Brain microvascular endothelial cell (primary cell): ENCODE data around the gene MMUT.

ENCODE experiments used
- DNase-seq: peaks from one replicate; pipeline ENCODE4 v3.0.0-alpha.2; 2020
- H3K27ac ChIP-seq: fragments of 250-450 bp; sonication (Bioruptor Pico); 2 replicates; pipeline ENCODE4 v1.5.1; 2020; ENCODE audit warnings: mild to moderate bottlenecking, moderate library complexity
- H3K27me3 ChIP-seq: fragments of 250-450 bp; sonication (Bioruptor Pico); replicated peaks from 2 replicates; pipeline ENCODE4 v1.5.1; 2020; ENCODE audit warnings: mild to moderate bottlenecking
- H3K36me3 ChIP-seq: fragments of 250-450 bp; sonication (Bioruptor Pico); replicated peaks from 2 replicates; pipeline ENCODE4 v1.5.1; 2020; ENCODE audit warnings: mild to moderate bottlenecking
- H3K4me3 ChIP-seq: 2 replicates; pipeline ENCODE4 v1.5.1; 2011; ENCODE audit warnings: low read depth, mild to moderate bottlenecking, control low read depth, low read length, moderate library complexity
- in situ Hi-C: cut with HindIII; loops from 2 replicates; pipeline ENCODE4 v1.10.0; 2017; ENCODE audit warnings: low sequenced_read_pairs, low pct_ligation_motif_present
- TF ChIP-seq, protein P1 (sequence below): IDR thresholded peaks from 2 replicates; pipeline ENCODE4 v1.5.1; 2011; ENCODE audit warnings: low read depth, mild to moderate bottlenecking, moderate library complexity, low read length, control low read depth, inconsistent platforms; ENCODE audit errors: missing control alignments

MMUT gene

DNA sequence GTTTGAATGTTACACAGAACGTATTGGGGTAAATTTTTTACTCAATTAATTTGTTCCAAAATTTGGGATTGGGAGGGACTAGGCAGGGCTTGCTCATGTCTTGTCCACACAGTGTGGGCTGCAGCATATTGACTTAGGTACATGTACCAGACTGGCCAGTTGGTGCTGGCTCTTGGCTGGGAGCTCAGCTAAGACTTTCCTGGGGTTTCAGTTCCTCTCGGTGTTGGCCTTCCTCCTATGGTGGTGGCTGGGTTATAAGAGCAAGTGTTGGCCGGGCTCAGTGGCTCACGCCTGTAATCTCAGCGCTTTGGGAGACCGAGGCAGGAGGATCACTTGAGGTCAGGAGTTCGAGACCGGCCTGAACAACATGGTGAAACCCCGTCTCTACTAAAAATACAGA lies 5.0 kb upstream of the MMUT start:
- H3K4me3 ChIP-seq: no peak overlapping the region
- TF ChIP-seq, protein P1, sequence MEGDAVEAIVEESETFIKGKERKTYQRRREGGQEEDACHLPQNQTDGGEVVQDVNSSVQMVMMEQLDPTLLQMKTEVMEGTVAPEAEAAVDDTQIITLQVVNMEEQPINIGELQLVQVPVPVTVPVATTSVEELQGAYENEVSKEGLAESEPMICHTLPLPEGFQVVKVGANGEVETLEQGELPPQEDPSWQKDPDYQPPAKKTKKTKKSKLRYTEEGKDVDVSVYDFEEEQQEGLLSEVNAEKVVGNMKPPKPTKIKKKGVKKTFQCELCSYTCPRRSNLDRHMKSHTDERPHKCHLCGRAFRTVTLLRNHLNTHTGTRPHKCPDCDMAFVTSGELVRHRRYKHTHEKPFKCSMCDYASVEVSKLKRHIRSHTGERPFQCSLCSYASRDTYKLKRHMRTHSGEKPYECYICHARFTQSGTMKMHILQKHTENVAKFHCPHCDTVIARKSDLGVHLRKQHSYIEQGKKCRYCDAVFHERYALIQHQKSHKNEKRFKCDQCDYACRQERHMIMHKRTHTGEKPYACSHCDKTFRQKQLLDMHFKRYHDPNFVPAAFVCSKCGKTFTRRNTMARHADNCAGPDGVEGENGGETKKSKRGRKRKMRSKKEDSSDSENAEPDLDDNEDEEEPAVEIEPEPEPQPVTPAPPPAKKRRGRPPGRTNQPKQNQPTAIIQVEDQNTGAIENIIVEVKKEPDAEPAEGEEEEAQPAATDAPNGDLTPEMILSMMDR: no peak
- H3K36me3 ChIP-seq: no peaks in the 10 kb centered on the region
- no peak overlapping the region for H3K27ac ChIP-seq
- DNase-seq: no peak
- in situ Hi-C loops: no loop called here
- H3K27me3 ChIP-seq: no peaks in the 10 kb centered on the region

DNA sequence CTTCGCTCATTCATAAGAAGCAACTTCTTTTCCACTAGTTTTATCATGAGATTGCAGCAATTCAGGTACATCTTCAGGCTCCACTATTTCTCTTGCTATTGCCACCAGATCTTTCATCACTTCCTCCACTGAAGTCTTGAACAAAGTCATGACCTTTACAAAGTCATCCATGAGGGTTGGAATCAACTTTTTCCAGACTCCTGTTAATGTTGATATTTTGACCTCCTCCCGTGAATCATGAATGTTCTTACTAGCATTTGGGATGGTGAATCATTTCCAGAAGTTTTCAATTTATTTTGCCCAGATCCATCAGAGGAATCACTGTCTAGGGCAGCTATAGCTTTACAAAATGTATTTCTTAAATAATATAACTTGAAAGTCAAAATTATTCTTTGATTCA lies 1.6 kb upstream of the MMUT start:
- TF ChIP-seq, protein P1: no peak
- DNase-seq: no peak
- Histone ChIP-seq H3K27ac (no peak overlapping the region), H3K4me3 (no peak overlapping the region), H3K27me3 (no peaks in the 10 kb centered on the region), H3K36me3 (no peaks in the 10 kb centered on the region)
- in situ Hi-C loops: no loop called here

DNA sequence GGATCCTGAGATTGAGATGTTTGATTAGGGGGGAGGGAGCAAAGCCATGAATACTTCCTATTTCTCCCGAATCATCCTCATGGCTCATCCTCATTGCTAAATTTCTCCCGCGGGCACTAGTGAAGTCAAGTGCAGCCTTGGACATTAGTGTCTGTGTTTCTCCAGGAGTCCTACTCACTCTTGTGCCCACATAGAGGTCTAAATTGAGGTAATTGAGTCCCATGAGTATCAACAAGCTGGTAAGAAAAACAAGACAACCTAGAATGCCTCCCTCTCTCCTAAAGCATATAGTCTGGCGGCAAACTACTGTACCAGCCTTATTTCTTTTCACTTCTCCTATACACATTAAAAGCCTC lies 537 bp upstream of the MMUT start:
- in situ Hi-C loops: no loop called here
- TF ChIP-seq, protein P1: no peak

DNA sequence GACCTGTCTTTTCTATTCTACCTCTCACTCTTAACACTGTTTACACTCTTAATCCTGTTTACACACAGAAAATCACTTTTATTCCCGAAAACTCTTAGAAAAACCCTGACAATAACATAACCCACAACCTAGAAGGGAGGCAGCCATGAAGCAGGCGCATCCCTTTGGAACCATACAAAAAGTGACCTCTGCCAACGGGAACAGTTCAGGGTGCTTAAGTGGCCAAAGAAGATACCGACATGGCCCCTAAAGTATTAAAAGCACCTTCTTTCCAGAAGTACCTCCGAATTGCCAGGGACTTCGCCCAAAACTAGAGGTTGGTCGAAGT lies 490 bp downstream of the MMUT start:
- no peak for DNase-seq
- in situ Hi-C loops: no loop called here
- Histone ChIP-seq H3K36me3 (no peaks in the 10 kb centered on the region), H3K27me3 (no peaks in the 10 kb centered on the region), H3K4me3 (peak overlapping the region; percentile 90), H3K27ac (peak overlapping the region; percentile 64)
- TF ChIP-seq, protein P1: no peak

More for the DNA sequence above, 537 bp upstream of the MMUT start:
- Histone ChIP-seq H3K36me3 (no peaks in the 10 kb centered on the region), H3K27me3 (no peaks in the 10 kb centered on the region), H3K4me3 (peak overlapping the region; percentile 90), H3K27ac (peak overlapping the region; percentile 18)
- no peak for DNase-seq

DNA sequence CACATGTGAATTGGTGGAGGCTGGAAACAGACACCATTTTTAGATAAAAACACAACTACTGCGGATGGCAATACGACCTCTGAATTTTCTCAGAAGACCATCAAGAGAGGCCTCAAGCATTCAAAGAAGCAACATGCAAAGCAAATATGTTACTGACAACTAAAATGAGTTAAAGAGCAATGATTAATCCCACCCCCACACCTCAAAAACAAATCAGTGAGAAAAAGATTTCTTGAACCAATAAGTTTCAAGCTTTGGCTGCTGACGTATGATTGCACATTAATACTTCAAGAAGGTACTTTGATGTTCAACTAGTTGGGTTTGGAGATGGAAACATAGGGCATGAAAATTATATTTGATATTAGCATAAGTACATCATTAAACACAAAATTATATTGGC lies 982 bp downstream of the MMUT start:
- H3K4me3 ChIP-seq: peak overlapping the region; percentile 90

DNA sequence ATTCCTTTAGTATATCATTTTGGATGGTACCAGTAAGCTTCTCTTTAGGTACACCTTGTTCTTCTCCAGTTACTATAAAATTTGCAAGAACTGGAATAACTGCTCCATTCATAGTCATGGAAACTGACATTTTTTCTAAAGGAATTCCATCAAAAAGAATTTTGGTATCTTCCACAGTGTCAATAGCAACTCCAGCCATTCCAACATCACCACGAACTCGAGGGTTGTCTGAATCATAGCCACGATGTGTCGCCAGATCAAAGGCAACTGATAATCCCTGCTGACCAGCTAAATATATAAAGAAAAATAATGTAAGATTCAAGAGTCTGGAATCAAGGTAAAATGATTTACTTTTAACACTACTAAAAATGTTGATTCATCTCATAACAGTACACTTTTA lies 5.3 kb downstream of the MMUT start:
- Histone ChIP-seq H3K4me3 (no peak overlapping the region), H3K27ac (no peak overlapping the region), H3K27me3 (no peaks in the 10 kb centered on the region), H3K36me3 (no peaks in the 10 kb centered on the region)
- DNase-seq: peak; percentile 11
- TF ChIP-seq, protein P1: no peak
- in situ Hi-C loops: no loop called here

More for the DNA sequence above, 982 bp downstream of the MMUT start:
- in situ Hi-C loops: no loop called here
- H3K27me3 ChIP-seq: no peaks in the 10 kb centered on the region
- no peak for DNase-seq
- TF ChIP-seq, protein P1: no peak
- H3K36me3 ChIP-seq: no peaks in the 10 kb centered on the region
- H3K27ac ChIP-seq: no peak overlapping the region
